ELF-1 (cell line): ENCODE results near the gene RASD1.

Experiments
- DNase-seq: peaks from one replicate; pipeline ENCODE4 v3.0.0-alpha.2; 2016; ENCODE audit warnings: low read depth, low spot score

The RASD1 gene

DNA sequence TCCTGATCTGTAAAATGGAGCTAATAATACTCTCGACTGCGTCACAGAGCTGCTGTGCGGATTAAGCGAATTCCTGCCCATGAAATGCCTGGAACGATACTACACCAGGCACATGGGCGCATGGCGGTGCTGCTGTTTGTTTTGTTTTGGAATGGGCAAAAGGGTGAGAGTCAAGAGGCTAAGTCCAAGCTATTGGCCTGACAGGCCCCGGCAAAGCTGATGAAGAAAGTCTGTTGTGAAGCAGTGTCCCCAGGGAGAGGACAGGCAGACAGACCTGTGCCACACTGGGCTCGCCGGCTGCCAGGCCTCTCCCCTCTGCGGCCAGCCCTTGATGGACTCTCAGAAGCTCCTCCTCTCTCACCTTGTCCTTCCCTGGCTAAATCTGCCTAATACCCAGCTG is 31.3 kb upstream of the RASD1 start:
- DNase-seq = no peak

DNA sequence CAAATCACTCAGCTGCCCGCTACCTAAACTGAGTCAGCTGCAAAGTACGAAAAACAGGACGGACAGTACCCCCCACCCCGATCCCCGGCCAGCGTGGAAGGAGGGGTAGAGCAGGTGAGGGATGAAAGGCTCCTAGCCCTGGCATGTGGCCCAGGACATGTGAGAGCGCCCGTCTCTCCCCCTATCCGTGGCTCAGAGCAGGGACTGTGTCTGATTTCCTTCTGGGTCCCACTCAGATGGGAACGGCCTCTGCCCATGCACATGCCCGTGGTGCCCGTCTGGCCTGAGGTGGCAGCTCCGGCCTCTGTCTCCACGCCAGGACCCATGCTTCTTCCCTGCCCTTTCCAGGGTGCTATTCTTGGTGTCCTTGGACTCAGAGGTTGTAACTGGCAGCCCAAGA is 30.2 kb upstream of the RASD1 start:
- DNase-seq = no peak

DNA sequence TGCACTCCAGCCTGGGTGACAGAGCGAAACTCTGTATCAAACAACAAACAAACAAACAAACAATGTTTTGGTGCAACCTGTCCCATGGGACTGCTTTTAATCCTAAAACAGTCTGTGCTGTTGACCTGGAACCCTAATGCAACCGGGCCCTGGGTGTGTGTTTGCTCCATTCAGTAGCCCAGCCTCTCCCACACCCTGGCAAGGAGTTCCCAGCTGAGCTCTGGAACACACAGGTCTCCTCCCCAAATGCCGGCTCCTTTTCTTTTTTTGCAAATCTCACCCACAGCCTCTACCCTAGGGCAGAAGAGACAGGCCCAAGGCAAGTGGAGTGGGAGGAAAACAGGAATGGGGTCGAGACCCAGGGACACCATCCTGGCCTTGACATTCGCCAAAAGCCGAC is 29.8 kb upstream of the RASD1 start:
- no peak for DNase-seq

DNA sequence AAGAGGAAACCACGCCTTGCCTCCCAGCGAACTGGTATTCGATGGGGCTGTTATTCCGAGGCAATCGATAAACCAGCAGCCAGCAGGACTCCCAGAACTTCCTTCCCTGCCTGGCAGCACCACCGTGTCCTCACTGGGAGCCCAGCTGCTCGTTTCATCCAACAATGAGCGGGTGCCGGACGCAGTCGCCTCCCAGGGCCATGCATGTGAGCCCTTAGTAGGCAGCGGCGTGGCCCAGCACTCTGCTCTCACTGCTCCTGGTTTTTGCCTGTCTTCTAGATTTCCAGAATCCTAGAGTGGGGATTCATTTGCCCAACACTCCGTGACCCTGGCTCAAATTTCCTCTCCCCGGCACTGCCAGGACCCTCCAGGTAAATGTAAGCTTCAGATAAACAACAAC is 29.1 kb upstream of the RASD1 start:
- DNase-seq = no peak

DNA sequence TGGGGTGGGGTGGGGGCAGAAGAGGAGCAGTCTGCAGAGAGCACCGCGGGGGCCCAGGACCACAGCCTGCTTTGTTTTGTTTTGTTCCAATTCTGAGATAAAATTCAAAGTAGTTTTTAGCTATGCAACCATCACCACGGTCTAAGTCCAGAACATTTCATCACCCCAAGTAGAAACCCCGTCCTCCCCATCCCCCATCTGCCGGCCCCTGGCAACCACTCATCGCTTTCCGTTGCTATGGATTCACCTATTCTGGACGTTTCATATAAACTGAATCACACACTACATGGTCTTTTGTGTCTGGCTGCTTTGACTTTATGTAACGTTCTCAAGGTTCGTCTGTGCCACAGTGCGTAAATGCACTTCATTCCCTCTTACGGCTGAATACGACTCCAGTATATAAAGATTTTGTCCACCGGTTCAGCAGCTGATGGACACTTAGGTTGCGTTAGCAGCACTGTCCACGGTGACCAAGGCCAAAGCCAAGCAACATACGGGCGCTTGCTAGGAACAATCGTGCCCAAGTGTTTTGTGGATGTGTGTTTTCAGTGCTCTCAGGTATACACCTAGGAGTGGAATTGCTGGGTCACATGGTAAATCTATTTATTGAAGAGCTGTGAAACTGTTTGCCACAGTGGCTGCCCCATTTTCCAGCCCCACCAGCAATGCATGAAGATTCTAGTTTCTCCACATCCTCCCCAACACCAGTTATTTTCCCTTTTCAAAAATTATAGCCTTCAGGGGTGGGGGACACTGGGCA is 27.7 kb upstream of the RASD1 start:
- no peak for DNase-seq

DNA sequence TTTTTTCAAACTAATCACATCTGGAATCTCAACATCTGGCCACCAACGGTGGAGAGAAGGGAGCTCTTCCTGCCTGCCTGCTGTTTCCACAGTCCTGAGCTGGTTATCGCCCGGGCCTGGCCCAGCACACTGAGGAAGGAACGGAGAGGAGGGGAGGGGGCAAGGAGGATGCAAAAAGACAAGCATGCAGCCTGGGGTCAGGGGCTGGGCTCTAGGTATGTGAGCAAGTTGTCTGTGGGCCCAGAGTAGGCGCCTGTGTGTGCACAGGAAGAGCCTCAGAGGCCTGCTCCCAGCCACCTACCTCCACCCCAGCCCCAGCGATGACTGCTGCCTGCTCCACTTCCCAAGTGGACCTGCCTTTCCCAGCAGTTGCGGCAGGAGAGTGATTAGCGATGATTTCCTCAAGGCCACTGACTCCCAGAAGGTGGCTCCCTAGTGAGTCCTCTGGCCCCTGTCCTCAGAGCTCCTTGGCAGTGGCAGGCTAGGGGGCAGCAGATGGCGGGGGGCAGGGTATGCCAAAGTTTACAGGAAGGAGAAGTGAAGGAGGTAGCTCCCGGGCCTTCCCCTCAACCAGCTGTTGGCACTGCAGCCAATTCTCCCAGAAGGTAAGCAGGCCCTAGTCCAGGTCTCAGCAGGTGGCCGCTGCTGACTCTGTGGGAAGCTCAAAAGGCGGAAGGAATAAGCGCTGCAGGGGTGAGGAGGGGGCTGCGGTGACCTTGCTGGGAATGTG is 27.0 kb upstream of the RASD1 start:
- peak; percentile 62 for DNase-seq

DNA sequence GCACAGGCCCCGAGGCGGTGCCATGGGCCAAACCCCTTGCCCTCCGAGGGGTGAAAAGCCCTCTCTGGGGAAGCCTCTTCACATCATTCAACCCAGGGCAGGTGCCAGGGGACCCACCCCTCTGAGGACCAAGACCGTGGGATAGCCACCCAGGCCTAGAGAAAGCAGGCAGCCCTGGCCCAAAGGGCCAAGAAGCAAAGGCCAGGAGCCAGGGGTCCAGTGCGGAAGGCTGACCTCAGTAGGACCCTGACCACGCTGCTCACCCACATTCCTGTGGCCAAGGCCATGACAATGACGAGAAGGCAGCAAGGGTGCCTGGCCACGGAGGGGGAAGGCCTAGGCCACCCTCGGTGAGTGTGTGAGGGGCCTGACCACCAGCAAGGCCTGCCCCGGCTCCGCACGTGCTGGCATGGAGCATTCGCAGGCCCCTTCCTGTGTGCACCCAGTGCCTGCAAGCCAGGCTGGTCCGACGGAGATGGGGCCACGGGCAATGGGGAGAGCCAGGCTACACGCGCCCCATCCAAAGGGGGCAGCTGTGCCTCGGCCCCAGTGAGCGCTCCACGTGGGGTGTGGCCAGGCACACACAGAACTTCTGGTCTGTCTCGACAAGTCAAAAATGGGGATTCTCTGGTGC is 24.5 kb upstream of the RASD1 start:
- DNase-seq = no peak

DNA sequence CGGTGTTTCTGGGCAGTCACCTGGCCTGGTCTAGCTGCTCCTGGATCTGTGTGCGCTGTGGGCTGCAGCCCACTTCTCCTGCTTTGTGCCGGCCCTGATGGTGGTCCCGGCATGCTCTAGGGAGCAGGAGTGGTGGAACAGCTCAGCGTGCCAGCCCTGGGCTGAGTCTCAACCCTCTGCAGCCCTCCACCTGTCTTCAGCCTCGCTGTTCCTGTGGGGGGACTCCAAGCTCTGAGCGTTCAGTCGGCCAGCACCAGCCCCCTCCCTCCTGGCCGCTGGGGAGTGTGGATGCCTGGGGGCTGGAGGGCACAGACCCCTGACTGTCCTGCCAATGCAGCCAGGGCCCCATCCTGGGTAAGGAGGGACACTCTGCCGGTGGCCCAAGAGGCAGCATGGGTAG is 23.7 kb upstream of the RASD1 start:
- no peak for DNase-seq

DNA sequence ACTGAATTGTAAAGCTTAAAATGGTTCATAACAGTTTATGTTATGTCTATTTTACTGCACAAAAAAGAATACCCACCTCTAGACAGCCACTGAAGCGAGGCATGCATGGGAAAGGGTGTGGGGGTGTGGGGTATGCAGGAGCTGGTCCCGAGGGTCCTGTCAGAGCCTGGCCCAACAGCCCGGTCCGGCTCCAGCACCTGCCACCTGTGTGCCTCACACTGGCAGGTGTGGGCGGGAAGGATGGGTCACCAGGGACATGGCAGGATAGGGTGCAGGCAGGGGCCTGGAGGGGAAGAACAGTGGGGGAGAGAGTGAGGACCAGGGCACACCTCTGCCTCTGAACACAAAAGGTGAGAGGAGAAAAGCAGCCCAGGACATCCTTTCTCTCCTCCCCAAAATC is 22.8 kb upstream of the RASD1 start:
- DNase-seq = no peak

DNA sequence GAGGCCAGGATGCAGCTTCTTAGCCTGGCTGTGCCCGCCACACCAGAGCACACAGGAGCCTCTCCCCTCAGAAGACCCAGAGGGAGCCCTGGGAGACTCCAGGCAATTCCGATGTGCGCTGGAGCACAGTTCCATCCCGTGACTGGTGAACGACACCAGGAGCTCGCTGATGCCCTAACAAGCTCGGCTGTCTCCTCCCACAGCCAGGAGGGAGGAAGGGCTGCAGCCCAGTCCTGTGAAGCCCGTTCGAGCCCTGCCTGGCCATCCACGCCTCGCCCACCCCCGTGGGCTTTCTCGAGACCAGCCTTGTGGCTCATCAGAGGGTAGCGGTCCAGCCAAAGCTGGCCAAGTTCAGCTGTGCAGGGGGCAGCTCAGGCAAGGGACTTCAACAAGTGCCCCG is 21.8 kb upstream of the RASD1 start:
- no peak for DNase-seq

DNA sequence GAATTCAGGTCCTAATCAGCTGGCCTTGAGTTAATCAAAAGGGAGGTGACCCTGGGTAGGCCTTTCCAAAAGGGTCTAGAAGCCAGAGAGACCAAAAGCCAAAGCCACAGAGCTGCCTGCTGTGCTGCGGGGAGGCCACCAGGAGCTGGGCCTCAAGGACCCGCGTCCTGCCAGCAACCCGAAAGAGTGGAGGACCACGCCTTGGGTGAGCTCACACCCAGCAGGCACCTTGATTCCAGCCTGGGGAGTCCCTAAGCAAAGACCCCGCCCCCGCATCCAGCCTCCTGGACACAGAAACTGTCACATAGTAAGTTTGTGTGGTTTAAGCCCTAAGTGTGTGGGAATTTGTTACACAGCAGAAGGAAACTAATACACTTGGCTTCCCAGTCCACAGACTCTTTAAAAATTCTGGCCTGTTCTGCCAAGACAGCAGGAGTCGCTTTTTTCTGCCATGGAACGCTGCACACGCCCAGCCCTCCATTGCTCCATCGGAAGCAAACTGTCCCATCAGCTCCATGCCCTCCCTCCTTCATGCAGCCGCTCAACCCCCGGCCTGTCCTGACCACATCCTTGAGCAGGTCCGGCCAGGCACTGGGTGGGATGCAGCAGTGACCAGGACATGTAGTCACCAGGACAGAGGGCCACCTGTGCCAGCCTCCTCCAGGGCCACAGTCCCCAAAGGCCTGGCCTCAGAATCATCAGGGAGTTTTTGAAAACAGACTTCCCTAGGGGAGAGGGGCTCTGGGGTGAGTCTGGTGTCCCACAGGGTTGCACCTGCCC is 20.9 kb upstream of the RASD1 start:
- DNase-seq = no peak

DNA sequence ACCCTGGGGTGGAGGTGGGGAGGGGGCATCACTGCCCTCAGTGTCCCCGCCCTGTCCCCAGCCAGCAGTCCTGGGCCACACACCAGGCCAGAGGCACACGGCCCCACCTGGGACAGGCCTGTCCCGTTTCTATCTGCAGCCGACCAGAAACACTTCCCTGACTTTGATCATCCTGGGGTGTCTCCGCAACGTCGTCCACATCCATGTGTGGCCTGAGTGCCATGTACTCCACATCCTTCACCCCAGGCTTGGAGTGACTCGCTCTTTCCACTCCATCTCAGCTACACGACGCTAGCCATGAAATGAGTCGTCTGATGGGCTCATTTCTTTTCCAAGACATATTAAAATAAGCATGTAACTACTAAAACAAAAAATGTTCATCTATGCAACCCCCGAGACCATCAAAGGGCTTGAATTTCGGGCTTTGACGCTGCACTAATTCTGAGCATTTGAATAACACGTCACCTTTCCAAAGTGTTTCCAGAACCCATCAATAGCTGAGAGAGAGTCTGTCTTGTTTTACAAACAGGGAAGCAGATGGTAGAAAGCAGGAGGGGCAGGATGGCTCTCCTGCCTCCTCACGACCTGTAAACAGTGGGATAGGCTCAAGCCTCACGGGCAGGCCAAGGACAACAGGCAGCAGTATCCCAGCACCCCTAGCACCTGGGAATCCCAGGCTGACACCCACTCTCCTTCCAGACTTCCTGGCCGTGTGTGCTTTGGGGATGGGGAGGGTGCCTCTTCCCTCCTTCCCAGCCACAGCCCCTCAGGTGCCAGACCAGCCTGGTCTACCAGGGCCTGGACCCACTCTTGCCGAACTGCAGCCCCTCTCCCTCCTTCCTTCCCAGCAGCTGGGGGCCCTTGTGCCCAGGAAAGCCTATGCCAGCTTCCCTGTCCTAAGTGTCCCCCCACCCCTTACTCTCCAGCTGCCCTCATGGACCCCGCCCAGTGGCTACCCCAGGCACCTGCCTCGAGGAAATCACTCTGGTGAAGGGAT is 20.0 kb upstream of the RASD1 start:
- DNase-seq = no peak

DNA sequence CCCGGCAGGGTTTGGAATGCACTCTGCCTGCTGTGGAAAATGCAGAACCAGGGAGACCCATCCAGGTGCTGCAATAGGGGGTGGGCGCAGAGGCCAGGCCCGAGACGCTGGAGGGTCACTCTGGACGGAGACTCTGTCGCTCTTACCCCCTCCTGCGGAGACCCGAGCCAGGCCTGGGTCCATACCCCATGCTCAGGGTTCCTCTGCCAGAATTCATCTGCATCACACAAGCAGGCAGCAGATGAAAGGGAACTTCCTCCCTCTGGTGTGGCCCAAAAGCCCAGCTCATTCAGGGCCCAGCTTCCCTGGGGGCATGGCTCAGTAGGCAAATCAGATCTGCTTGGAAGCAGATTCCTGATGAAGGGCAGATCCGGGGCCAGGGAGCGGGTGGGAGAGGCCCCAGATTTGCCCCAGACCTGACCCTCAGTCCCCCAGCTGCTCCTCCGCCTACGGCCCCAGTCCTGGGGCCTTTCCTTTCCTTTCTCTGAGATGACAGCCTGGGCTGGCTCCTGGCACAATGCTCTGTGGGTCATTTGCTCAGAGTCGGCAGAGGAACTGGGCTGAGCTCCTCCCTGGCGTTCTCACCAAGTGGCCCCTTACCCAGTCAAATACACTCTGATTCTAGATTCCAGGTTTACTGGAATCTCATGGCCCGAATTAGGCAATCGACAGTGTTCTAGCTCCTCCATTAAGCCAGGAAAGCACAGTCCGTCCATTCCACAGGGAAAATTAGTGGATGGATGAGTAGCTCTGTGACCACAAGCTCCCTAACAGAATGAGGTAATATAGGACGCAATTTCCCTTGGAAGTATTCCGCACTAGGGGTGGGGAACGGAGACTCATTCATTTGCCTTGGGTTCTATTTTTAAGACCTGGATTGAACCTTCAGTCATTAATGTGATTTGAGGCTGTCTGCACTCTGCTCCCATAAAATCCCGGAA is 19.1 kb upstream of the RASD1 start:
- peak; percentile 93 for DNase-seq

DNA sequence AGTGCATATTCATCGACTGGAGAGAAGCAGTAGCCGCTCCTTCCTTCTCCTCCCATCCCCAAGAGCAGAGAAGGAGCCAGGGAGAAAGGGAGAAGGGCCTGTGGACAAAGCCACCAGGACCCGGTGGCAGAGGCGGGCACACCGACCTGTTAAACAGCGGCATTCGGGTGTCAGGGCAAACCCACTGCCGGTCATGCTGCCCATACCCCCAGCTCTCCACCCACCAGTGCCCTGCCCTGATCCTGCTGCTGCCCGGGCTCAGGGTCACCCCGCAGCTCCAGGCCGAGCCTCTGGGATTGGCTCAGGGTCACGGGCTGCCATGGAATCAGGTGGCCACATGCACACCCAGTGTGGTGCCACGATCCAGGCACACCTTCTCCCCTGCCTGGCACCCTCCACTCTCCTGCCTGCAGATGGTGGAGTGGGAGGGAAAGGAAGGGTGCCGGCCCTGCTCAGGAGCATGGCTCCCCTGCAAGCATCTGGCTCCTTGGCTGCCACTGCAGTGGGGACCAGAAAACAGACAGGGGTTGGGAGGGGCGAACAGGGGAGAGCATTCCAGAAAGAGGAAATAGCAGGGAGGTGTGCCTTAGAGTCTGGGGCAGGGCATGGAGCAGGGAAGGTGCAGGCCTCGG is 18.3 kb upstream of the RASD1 start:
- no peak for DNase-seq

DNA sequence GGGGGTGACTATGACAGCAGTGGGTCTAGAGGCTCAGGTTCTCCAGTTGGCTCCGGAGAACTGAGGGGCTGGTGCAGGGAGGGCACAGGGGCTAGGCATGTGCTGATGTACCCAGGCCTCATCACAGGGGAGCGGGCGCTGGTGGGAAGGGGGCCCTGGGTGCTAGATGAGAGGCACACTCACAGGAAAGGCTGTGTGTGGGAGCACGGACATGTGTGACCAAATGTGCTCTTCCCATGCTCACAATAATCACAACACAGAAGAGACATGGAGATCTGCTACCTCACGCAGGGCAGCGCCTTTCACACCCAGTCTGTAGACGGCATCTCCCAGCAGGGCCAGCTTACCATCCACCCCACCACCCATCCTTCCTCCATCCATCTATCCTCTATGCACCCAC is 17.4 kb upstream of the RASD1 start:
- DNase-seq = no peak

DNA sequence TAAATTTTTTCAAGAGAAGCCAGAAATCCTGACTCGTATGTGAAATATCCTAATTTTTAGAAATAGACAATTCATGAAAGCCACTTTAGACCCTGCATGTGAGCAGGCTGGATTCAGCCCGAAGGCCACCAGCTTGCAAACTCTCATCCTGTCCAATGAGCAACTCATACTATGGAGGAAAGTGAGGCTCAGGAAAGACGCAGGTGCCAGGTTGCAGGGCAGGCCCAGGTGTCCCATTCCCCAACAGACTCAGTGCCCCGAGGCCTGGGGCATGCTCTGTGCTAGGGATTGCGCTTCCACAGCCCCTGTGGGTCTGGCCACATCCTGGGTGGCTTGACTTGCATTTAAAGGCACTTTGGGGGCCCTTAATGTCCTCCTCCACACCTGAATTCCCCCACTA is 16.7 kb upstream of the RASD1 start:
- DNase-seq = no peak

DNA sequence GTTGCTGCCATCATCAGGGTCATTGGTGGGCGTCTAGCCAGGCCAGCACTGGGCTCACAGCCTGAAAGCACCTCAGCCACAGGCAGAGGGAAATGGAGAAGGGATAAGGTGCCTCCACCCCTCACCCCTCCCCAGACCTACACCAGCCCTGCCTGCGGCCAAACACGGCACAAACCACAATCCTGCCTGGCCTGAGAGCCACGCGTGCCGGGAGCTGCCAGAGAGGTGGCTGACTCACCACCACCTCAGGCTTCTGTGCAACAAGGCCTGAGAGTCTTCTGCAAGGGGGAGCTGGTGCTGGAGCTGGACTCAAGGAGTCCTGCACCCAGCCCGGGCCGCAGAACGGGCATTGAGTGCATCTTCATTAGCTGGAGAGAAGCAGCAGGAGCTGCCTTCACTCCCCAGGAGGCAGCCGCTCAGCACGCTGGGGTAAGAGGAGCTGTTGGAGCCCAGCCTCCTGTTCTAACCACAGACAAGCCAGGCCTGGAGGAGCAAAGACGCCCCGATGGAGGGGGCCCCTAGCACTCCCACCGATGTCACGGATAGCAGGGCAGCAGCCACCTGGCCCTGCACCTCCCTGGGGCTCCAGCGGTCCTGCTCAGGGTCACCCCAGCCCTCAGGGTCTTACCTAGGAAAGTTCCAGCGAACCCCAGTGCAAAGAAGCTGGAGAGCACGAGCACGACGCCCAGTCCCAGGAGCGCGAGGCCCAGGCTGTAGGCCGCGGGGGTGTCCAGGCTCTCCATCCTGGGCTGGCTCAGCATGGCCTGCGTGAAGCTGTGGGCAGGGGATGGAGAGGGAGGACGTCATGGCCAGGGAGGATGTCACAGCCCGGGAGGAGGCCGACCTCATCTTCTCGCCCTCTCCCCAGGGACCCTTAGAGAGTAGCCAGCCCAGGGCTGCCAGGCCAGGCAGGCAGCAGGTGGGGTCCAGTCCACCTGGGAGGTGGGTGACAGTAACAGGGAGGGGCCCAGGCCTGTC is 16.0 kb upstream of the RASD1 start:
- DNase-seq = peak; percentile 70

DNA sequence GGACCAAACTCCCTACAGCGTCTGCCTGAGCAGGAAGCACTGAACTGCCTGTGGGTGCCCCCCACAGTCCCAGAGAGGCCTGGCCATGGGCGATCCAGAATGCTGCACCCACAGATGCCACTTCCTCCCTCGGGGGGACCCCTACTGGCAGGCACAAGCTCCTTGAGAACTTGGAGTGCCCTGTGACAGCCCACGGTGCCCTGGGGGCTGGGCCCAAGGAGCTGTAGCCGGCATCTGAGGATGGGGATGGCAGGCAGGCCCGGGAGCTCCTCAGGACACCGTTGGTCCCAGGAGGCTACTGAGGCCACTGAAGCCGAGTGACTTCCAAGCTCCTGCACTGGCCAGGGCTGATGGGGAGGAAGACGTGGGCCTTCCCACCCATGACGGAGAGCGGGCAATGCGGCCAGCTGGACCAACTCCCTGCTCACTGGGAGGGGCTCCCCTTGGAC is 15.1 kb upstream of the RASD1 start:
- no peak for DNase-seq
